ENCODE results near the gene SSTR5. TPM values are rescaled to one million over a fixed set of nuclear protein-coding genes. Genes with fewer than 3 reads are reported as not detected.

The SSTR5 gene
- total and polyA plus RNA-seq, 10 of the 15 experiments (the other 5 are each of a cell fraction or from before 2014, with no cell fraction given), result not detected

DNA sequence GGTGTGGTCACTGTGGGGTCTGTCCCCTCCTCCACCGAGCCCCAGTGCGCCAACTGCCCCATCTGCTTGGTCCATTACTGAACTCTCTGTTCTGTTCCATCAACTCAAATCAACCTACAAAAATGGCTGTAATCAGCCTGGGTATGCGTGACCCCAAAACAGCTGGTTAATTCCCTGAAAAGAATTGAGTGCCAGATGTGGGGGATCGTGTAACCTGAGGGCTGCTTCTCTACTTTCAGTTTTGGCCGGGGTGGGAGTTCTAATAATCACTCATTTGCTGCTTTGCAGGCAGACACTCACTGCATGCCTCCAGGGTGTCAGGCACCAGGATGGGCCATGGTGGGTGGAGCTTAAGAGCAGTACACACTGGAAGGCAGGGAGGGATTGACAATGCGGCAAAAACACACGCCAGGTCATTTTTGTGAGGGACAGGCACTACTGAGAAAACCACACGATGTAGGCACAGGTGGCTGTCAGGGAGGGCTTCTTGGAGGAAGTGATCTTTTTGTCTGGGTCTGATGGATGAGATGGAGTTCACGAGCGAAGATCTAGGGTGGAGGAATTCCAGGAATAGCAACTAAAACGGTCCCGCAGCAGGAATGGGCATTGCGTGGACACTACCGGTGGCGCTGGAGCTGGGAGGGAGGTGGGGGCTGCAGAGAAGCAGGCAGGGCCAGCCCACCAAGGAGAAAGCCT, 30.4 kb upstream of the SSTR5 start:
- Histone ChIP-seq H3K9ac (ENCODE audit: control insufficient read depth, insufficient read depth, low read length) (no peak overlapping the region), H3K36me3 (ENCODE audit: control insufficient read depth in 2 of 2, insufficient read depth in 2 of 2, low read length in 1 of 2) (no peaks in the 10 kb centered on the region), H3K27ac (ENCODE audit: control insufficient read depth, insufficient read depth) (no peak overlapping the region), H2AFZ (ENCODE audit: control insufficient read depth, low read depth, low read length) (no peak overlapping the region), H3K4me2 (ENCODE audit: control insufficient read depth, insufficient read depth) (no peak overlapping the region), H4K20me1 (ENCODE audit: control insufficient read depth, insufficient read depth) (no peaks in the 10 kb centered on the region), H3K9me3 (replicated peaks; ENCODE audit: control insufficient read depth, insufficient read depth, low read length) (no peaks in the 10 kb centered on the region), H3K79me2 (ENCODE audit: control insufficient read depth, insufficient read depth, low read length) (no peaks in the 10 kb centered on the region), H3K4me3 (no peak overlapping the region), H3K4me1 (ENCODE audit: control insufficient read depth, insufficient read depth, low read length) (no peaks in the 10 kb centered on the region), H3K27me3 (replicated peaks in 1 of 2; ENCODE audit: control insufficient read depth in 2 of 2, insufficient read depth in 2 of 2, low read length in 1 of 2) (no peaks in the 10 kb centered on the region)
- in situ Hi-C loops (cut with MboI), result no loop called here
- no TSS peak for BruUV-seq (replicated peaks)
- FAIRE-seq (no peak), ATAC-seq (no peak), DNase-seq (ENCODE audit: low read depth, low spot score) (no peak)
- 55% methylated on average over 15 of the region's 15 CpGs for WGBS (ENCODE audit: insufficient coverage, insufficient replicate concordance, low lambda C conversion rate, missing lambda C conversion rate)
- TF ChIP-seq BCL11A (IDR thresholded peaks at IDR 0.05; ENCODE audit: low read depth, low read length) (no peak), NR2F1 (conservative IDR thresholded peaks at IDR 0.05) (no peak), ZZZ3 (IDR thresholded peaks at IDR 0.05; ENCODE audit: control insufficient read depth, insufficient read length, low read depth) (no peak), ZBED1 (IDR thresholded peaks at IDR 0.05; ENCODE audit: borderline replicate concordance) (no peak), EZH2 (IDR thresholded peaks at IDR 0.05; ENCODE audit: borderline replicate concordance, control insufficient read depth, low read depth, low read length) (no peak), MYC (IDR thresholded peaks at IDR 0.05; ENCODE audit: insufficient read depth, insufficient read length, insufficient replicate concordance, low read length, severe bottlenecking) (no peak), NR2C1 (IDR thresholded peaks at IDR 0.05) (no peak), USF2 (IDR thresholded peaks at IDR 0.05; ENCODE audit: borderline replicate concordance, low read depth, low read length) (no peak), E4F1 (IDR thresholded peaks at IDR 0.05; ENCODE audit: borderline replicate concordance, partially characterized antibody) (no peak)
- ChIA-PET RAD21 (ENCODE audit: unreplicated experiment) (no interaction called here), POLR2A (no interaction called here), CTCF (interaction anchor here (0.6 kb wide), 1 partner anchor 564 kb away, joined by 3 read pairs; no protein-coding TSS in a partner anchor), SMC1A (ENCODE audit: uncharacterized antibody, unreplicated experiment) (no interaction called here)
- intact Hi-C loops (cut with micrococcal nuclease; ENCODE audit: unreplicated experiment), result no loop called here

Measured in GM12878 (cell line).